ENCODE results near the gene HOXA7.

The HOXA7 gene

DNA sequence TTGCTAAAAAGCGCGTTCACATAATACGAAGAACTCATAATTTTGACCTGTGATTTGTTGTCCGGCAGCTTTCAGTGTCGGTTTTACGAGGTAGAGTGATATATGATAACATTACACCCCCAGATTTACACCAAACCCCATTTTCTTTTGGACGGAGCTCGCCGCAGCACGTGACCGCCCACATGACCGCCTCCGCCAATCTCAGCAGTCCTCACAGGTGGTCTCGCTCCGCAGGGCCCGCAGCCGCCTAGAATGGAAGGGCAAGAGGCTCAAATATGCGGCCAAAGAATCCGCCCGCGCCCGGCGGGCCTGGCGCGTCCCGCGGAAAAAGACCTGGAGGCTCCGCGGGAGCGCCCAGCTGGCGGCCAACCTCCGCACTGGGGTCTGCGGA lies at the start of gene HOXA7:
HOXA7 (minus strand) TSS at position 168 of the 391 bp plus-strand sequence; CDS start at position 38, 130 bp downstream.
- peaks cover 12% of the 10 kb centered on the region for H3K4me1 ChIP-seq (ENCODE audit: control insufficient read depth, insufficient read depth, low read length)
- peak within 1 kb of the TSS; percentile 36 for H3K9ac ChIP-seq (ENCODE audit: low read length)
- no peaks in the 10 kb centered on the region for H3K36me3 ChIP-seq (ENCODE audit: control insufficient read depth, insufficient read depth, low read length)
- H3K4me3 ChIP-seq (ENCODE audit: low read length), result peak within 1 kb of the TSS; percentile 69
- peak within 1 kb of the TSS; percentile 89 for H3K27ac ChIP-seq (ENCODE audit: low read depth, low read length)
- H3K27me3 ChIP-seq (ENCODE audit: control insufficient read depth, insufficient read depth, low read length), result peaks cover 8% of the 10 kb centered on the region

DNA sequence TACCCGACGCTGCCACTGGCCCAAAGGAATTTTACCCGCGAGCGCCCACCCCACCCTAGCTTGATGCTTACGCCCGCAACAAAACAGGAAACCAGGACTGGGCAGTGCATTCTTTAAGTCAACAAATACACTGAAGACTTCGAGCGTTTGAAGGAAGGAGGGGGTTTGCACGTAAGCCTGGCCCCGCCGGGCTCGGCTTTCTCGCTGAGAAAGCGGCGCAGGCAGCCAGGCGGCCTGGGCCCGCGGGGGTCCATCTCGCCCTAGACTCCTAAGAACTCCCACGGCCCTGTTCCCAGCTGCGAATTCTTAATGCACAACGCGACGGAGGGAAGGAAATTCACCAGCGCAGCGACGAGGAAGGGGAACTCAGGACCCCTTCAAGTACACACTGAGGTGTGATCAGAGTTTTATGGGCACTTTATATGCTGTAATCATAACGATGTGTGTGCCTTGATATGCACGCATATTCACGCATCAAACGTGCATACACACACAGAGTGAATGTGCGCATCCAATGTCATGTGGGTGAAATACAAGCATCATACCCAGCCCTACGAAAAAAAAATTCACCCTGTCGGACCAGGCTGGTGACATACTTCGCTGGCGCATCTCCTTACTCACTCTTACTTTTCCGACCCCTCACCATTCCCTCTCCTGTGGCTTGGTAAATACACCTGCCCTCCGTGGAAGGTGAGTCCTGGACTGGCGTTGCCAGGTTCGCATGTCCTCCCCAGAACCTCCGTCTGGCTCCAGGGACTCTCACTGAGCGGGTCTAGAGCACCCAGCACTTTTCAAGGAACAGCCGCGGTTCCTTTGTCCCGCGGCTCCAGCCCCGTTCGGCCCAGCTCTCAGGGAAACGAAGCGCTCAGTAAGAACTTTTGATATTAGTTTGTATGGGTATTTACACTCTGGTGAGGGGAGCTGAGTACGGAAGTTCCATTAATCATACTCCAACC lies 49.1 kb upstream of the HOXA7 start:
- H3K27me3 ChIP-seq (ENCODE audit: control insufficient read depth, insufficient read depth, low read length), result peaks cover 28% of the 10 kb centered on the region
- peak overlapping the region; percentile 57 for H3K4me3 ChIP-seq (ENCODE audit: low read length)
- H3K27ac ChIP-seq (ENCODE audit: low read depth, low read length), result no peak overlapping the region
- H3K4me1 ChIP-seq (ENCODE audit: control insufficient read depth, insufficient read depth, low read length), result no peaks in the 10 kb centered on the region
- H3K9ac ChIP-seq (ENCODE audit: low read length), result peak overlapping the region; percentile 54
- no peaks in the 10 kb centered on the region for H3K36me3 ChIP-seq (ENCODE audit: control insufficient read depth, insufficient read depth, low read length)

DNA sequence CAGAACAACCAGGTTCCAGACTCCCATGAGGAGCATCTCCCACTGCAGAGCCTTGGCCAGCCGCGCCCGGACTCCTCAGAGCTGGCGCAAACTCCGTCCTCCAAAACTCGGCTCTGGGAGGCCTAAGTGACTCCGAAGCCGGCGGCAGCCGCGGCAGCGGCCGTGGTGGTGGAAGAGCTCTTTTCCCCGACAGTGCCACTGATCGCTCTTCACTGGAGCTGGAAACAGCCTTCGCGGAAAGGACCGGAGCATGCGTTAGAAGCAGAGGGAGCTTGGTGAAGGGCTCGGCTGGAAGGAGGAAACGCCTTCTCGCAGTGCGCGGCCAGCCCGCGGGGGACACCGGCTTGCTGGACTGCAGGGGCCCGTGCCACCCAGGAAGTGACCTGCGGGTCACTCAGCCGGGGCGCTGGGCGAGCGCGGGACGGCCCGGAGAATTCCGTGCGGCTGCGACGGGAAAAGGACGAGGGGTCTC lies 48.4 kb upstream of the HOXA7 start:
- Histone ChIP-seq H3K27me3 (ENCODE audit: control insufficient read depth, insufficient read depth, low read length) (peaks cover 28% of the 10 kb centered on the region), H3K4me3 (ENCODE audit: low read length) (peak overlapping the region; percentile 57), H3K4me1 (ENCODE audit: control insufficient read depth, insufficient read depth, low read length) (no peaks in the 10 kb centered on the region), H3K36me3 (ENCODE audit: control insufficient read depth, insufficient read depth, low read length) (no peaks in the 10 kb centered on the region), H3K9ac (ENCODE audit: low read length) (no peak overlapping the region), H3K27ac (ENCODE audit: low read depth, low read length) (no peak overlapping the region)

DNA sequence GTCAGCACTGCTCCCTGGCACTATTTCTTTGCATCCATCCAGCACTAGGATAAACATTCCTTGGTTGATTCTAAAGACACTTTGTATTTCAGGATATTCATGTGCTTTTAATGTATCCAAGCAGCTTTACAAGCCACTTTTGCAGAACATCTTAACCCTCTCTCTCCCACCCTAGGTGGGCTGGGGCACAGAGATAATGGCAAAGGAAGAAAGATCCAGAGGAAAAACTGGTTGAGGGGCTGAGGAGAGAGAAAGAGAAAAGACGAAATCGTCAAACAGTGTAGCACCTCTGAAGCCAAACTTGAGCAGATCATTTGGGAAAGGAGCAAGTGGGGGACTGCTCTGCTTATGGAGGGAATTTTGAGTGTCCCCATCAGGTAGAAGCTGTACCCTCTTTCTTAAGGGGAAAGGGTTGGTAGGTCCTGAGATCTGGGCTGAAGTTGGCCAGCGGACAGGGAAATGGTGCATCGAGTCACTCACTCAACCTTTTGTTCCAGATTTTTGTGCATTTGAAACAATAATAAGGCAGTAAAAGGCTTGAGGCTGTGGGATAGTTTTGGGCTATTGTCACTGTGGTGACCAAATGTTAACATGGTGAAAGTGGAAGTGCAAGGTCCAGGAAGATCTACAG lies 47.6 kb upstream of the HOXA7 start:
- Histone ChIP-seq H3K27ac (ENCODE audit: low read depth, low read length) (no peak overlapping the region), H3K27me3 (ENCODE audit: control insufficient read depth, insufficient read depth, low read length) (peaks cover 28% of the 10 kb centered on the region), H3K4me3 (ENCODE audit: low read length) (peak overlapping the region; percentile 57), H3K36me3 (ENCODE audit: control insufficient read depth, insufficient read depth, low read length) (no peaks in the 10 kb centered on the region), H3K4me1 (ENCODE audit: control insufficient read depth, insufficient read depth, low read length) (no peaks in the 10 kb centered on the region), H3K9ac (ENCODE audit: low read length) (no peak overlapping the region)

DNA sequence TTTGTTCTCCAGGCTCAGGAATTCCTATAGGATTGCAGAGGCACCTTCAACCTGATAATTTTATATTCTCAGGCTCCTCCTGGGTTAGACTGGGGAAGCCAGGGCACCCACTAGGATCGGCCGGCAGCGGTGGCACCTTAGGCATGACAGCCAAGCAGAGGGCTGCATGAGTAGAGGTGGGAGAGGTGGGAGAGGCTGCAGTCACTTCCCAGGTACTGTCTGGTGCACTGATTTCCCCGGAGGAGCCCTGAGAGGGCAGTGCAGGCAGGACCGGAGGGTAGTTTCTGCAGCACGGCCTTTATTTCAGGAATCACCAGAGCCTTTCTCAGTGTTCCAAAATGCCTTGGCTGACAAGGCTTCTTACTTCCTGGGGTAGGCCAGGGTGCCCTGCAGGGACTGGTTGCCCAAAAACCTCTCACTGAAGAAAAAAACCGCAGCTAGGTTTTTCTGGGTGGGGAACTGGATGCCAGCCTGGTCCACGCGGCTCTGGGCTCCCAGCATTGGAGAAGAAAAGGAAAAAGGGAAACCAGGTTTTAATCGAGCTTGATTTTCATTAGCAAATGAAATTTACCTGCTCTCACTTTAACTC lies 47.0 kb upstream of the HOXA7 start:
- Histone ChIP-seq H3K4me3 (ENCODE audit: low read length) (peak overlapping the region; percentile 43), H3K36me3 (ENCODE audit: control insufficient read depth, insufficient read depth, low read length) (no peaks in the 10 kb centered on the region), H3K27ac (ENCODE audit: low read depth, low read length) (no peak overlapping the region), H3K4me1 (ENCODE audit: control insufficient read depth, insufficient read depth, low read length) (no peaks in the 10 kb centered on the region), H3K27me3 (ENCODE audit: control insufficient read depth, insufficient read depth, low read length) (peaks cover 30% of the 10 kb centered on the region), H3K9ac (ENCODE audit: low read length) (no peak overlapping the region)

DNA sequence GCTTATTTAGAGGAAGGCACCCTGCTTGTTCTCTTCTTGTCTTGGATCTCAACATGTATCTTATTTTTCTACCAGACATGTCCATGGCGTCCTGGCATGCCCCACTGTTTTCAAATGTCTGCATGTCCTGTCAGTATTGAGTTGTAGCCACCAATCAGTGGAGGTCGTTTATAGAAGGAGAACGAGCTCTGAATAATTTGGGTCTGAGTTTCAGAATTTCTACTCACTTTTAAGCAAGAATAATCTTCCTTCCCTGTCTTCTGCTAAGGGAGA lies 46.3 kb upstream of the HOXA7 start:
- Histone ChIP-seq H3K4me1 (ENCODE audit: control insufficient read depth, insufficient read depth, low read length) (no peaks in the 10 kb centered on the region), H3K27me3 (ENCODE audit: control insufficient read depth, insufficient read depth, low read length) (peaks cover 34% of the 10 kb centered on the region), H3K36me3 (ENCODE audit: control insufficient read depth, insufficient read depth, low read length) (no peaks in the 10 kb centered on the region), H3K9ac (ENCODE audit: low read length) (no peak overlapping the region), H3K4me3 (ENCODE audit: low read length) (peak overlapping the region; percentile 43), H3K27ac (ENCODE audit: low read depth, low read length) (no peak overlapping the region)

DNA sequence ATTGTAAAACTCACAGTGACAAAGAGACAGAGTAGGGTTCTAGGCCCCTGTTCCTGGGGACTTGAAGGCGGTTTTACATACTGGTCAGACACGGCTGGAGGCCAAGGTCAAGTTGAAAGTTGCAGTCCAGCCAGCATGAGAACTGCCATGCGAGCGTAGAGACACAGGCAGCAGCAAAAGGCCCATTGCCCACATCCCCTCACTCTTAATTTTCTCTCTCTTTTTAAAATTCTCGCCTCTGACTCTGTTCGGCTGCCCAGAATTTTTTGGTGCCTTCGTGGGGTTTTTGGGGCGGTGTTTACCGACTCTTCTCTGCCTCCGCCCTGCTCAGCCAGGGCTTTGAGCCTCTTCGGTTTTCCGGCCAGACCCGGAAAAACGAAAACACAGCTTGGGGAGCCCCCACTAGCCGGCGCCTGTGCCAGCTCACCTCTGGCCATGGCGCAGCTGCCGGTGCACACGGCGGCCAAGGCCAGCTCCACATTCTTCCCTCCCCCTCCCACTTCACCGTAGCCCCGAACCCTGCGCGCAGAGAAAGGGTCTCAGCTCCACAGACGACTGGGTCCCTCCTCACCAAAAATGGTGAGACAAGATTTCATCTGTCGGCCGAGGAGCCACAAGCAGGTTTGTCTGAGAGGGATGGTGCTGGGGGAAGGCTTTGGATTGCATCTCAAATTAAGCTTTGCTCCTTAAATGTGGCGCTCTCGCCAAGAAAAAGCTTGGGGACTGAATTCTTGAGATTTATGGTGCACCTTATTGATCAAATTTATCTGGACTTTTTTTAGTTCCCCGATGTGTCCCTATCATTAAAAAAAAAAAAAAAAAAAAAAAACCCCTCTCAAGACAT lies 45.8 kb upstream of the HOXA7 start:
- H3K4me3 ChIP-seq (ENCODE audit: low read length), result peak overlapping the region; percentile 74
- peaks cover 34% of the 10 kb centered on the region for H3K27me3 ChIP-seq (ENCODE audit: control insufficient read depth, insufficient read depth, low read length)
- H3K36me3 ChIP-seq (ENCODE audit: control insufficient read depth, insufficient read depth, low read length), result no peaks in the 10 kb centered on the region
- no peaks in the 10 kb centered on the region for H3K4me1 ChIP-seq (ENCODE audit: control insufficient read depth, insufficient read depth, low read length)
- H3K9ac ChIP-seq (ENCODE audit: low read length), result peak overlapping the region; percentile 42
- H3K27ac ChIP-seq (ENCODE audit: low read depth, low read length), result no peak overlapping the region

DNA sequence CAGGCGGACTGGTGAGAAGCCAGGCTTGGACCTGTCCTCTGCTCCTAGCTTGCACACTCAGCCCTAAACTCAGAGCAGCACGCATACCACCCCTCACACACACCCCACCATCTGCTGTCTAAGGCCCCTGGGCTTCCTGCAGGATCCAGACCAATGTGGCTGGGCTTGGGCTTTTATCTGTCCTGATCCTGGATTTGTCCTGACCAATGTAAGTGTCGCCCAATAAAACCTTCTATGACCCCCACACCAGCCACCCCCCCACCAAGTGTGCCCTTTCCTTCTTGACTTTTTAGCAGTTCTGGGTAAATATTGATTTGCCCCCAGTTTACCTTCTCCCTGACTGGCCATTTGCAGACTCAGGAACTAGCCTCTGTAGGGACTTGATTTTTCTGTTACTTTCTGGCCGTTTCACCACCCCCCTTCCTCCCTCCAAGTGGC lies 45.1 kb upstream of the HOXA7 start:
- peak overlapping the region; percentile 74 for H3K4me3 ChIP-seq (ENCODE audit: low read length)
- no peaks in the 10 kb centered on the region for H3K36me3 ChIP-seq (ENCODE audit: control insufficient read depth, insufficient read depth, low read length)
- H3K27ac ChIP-seq (ENCODE audit: low read depth, low read length), result no peak overlapping the region
- H3K27me3 ChIP-seq (ENCODE audit: control insufficient read depth, insufficient read depth, low read length), result peaks cover 32% of the 10 kb centered on the region
- no peaks in the 10 kb centered on the region for H3K4me1 ChIP-seq (ENCODE audit: control insufficient read depth, insufficient read depth, low read length)
- H3K9ac ChIP-seq (ENCODE audit: low read length), result peak overlapping the region; percentile 42

DNA sequence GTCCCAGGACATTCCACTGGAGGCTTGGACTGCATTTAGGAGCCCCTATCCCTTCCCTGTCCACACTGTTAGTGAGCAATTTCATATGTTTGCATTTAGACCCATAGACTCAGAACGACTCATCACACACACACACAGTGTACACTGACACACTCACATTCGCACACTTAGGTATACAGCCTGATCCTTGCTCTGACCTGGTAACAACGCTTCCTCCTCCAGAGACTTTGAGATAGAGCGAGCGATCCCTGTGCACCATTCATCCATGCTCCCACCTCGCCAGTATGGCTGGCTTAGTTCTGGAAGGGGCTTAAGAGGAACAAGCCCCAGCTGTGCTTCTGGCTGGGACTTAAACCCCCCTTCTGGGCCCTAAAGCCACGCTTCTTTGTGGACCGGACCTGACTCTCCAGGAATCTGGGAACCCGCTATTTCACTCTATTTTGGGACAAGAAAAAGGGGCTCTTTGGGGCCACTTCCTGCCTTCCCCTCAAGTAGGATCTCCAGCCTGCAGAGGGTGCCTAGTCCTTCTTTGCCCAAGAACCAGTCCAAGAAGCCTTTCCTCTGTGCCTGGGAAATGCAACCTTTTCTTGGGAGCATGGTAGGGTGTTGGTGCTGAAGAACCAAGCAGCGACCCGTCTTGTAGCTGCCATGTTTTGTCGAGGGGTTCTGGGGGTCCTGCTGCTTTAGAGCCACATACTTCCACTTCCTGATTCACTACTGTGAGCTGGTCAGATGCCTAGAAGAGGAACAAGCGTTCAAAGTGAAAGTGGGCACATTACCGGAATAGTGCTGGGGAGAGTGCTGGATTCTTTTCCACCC lies 44.5 kb upstream of the HOXA7 start:
- H3K4me1 ChIP-seq (ENCODE audit: control insufficient read depth, insufficient read depth, low read length), result no peaks in the 10 kb centered on the region
- H3K36me3 ChIP-seq (ENCODE audit: control insufficient read depth, insufficient read depth, low read length), result no peaks in the 10 kb centered on the region
- H3K27ac ChIP-seq (ENCODE audit: low read depth, low read length), result no peak overlapping the region
- H3K9ac ChIP-seq (ENCODE audit: low read length), result peak overlapping the region; percentile 42
- peak overlapping the region; percentile 74 for H3K4me3 ChIP-seq (ENCODE audit: low read length)
- peaks cover 32% of the 10 kb centered on the region for H3K27me3 ChIP-seq (ENCODE audit: control insufficient read depth, insufficient read depth, low read length)

DNA sequence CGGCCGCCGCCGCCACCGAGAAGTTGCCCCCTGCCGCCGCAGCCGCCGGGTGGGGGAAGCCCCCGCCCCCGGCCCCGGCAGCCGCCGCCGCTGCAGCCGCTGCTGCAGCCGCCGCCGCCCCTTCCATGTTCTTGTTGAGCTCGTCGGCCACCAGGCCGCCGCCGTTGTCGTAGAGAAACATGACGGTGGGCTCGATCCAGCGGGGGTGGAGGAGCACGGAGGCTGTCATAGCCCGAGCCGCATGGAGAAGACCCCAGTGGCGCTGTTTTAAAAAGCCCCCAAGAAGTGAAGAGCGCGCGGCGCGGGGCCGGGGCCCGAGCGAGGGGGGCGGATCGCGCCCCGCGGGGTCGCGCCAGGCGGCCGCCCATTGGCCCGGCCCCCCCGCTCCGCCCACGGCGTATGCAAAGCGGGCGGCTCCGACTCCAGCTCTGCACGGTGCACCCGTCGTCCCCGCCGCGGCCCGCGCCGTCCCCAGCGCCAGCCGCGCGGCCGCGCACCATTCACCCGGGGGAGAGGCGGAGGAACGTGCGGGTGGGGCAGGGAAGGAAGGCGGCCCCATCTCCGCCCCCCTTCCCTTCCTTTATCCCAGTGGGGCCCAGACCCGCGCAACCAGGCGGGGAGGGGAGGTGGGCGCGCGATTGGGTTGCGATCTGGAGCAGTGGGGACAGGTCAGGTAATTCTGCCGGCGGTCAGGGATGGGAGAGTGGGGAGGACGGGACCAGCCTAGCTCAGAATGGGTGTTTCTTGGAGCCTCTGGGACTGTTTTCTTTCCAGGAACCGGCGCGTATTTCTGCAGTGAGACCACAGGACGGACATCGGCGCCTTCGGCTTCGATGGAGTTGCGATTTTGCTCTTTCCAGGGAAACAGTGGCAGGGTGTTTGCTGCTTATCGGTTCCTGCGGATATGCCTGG lies 43.6 kb upstream of the HOXA7 start, which contains the start of gene HOXA13:
HOXA13 (minus strand) TSS at position 243 of the 912 bp plus-strand sequence; CDS start at position 229, 14 bp downstream.
- Histone ChIP-seq H3K27ac (ENCODE audit: low read depth, low read length) (peak within 1 kb of the TSS; percentile 82), H3K4me3 (ENCODE audit: low read length) (peak within 1 kb of the TSS; percentile 81), H3K27me3 (ENCODE audit: control insufficient read depth, insufficient read depth, low read length) (peaks cover 26% of the 10 kb centered on the region), H3K36me3 (ENCODE audit: control insufficient read depth, insufficient read depth, low read length) (no peaks in the 10 kb centered on the region), H3K4me1 (ENCODE audit: control insufficient read depth, insufficient read depth, low read length) (no peaks in the 10 kb centered on the region), H3K9ac (ENCODE audit: low read length) (peak within 1 kb of the TSS; percentile 78)
